IMR-90 (cell line): ENCODE measurements around the gene GSG1L. TPM values are rescaled to one million over a fixed set of nuclear protein-coding genes. Genes with fewer than 3 reads are reported as not detected.

Experiments used
- ATAC-seq: fragments of 200-7000 bp; cut with Tn5 transposase; 2 replicates; pipeline ENCODE4 v1.9.1; 2020; ENCODE audit warnings: low read depth, mild to moderate bottlenecking, moderate library complexity
- BruUV-seq: library from RNA; stranded (reverse); fragments of 400-500 nt; replicated peaks from 2 replicates; lab custom pipeline; 2021; lab: Mats Ljungman, UMichigan
- CTCF ChIA-PET: fragments of 300-600 bp; formaldehyde crosslinking; extraction: SDS; loops from one replicate; lab custom pipeline; 2021; ENCODE audit warnings: antibody characterized with exemption; lab: Yijun Ruan, JAX
- POLR2A ChIA-PET: fragments of 300-600 bp; sonication (Branson Sonifier 250); formaldehyde crosslinking; loops from one replicate; lab custom pipeline; 2022; ENCODE audit warnings: antibody characterized with exemption; ENCODE audit not compliant: unreplicated experiment; lab: Charles Lee
- DNase-seq: peaks from one replicate; pipeline ENCODE4 v3.0.0; 2013
- H2AFZ ChIP-seq: replicated peaks from 2 replicates; pipeline ENCODE3; 2013; ENCODE audit warnings: low read length, mild to moderate bottlenecking; ENCODE audit not compliant: poor library complexity
- H2AK5ac ChIP-seq: 2 replicates; pipeline ENCODE4 v1.6.1; 2013; ENCODE audit warnings: low read depth, low read length, inconsistent platforms
- H2AK9ac ChIP-seq: replicated peaks from 2 replicates; pipeline ENCODE3; 2013; ENCODE audit warnings: mild to moderate bottlenecking, low read depth, low read length, moderate library complexity; ENCODE audit not compliant: poor library complexity
- H2BK120ac ChIP-seq: 2 replicates; pipeline ENCODE4 v1.6.1; 2013; ENCODE audit warnings: low read depth, low read length, inconsistent platforms
- H2BK15ac ChIP-seq: 3 replicates; pipeline ENCODE4 v1.6.1; 2013; ENCODE audit warnings: low read depth, low read length, inconsistent platforms
- H2BK20ac ChIP-seq: 2 replicates; pipeline ENCODE4 v1.6.1; 2013; ENCODE audit warnings: low read depth, mild to moderate bottlenecking, inconsistent platforms, low read length, moderate library complexity
- H2BK5ac ChIP-seq: 2 replicates; pipeline ENCODE4 v1.6.1; 2013; ENCODE audit warnings: mild to moderate bottlenecking, low read depth, low read length, inconsistent platforms; ENCODE audit not compliant: poor library complexity, severe bottlenecking
- H3K14ac ChIP-seq: replicated peaks from 2 replicates; pipeline ENCODE4 v1.6.1; 2013; ENCODE audit warnings: low read depth, low read length, inconsistent platforms
- H3K18ac ChIP-seq: 2 replicates; pipeline ENCODE4 v1.6.1; 2013; ENCODE audit warnings: low read depth, low read length, control low read depth
- H3K23ac ChIP-seq: 2 replicates; pipeline ENCODE4 v1.6.1; 2013; ENCODE audit warnings: low read depth, low read length, inconsistent platforms
- H3K27ac ChIP-seq: 2 replicates; pipeline ENCODE4 v1.5.1; 2013; ENCODE audit warnings: mild to moderate bottlenecking, control low read depth, low read length; ENCODE audit not compliant: insufficient read depth
- H3K27me3 ChIP-seq: 2 replicates; pipeline ENCODE4 v1.6.1; 2013; ENCODE audit warnings: low read length; ENCODE audit not compliant: control insufficient read depth, insufficient read depth
- H3K36me3 ChIP-seq: 2 replicates; pipeline ENCODE4 v1.6.1; 2013; ENCODE audit warnings: low read length, mixed read lengths; ENCODE audit not compliant: control insufficient read depth, insufficient read depth
- H3K4ac ChIP-seq: 2 replicates; pipeline ENCODE4 v1.6.1; 2013; ENCODE audit warnings: low read depth, low read length, inconsistent platforms
- H3K4me1 ChIP-seq: 2 replicates; pipeline ENCODE4 v1.6.1; 2013; ENCODE audit warnings: low read length, mixed read lengths; ENCODE audit not compliant: control insufficient read depth, insufficient read depth
- H3K4me2 ChIP-seq: 2 replicates; pipeline ENCODE4 v1.6.1; 2013; ENCODE audit warnings: low read depth, mild to moderate bottlenecking, control low read depth, low read length, moderate library complexity
- H3K4me3 ChIP-seq: 2 replicates; pipeline ENCODE4 v1.5.1; 2013; ENCODE audit warnings: low read depth, mild to moderate bottlenecking, control low read depth, low read length, moderate library complexity; ENCODE audit not compliant: insufficient read depth
- H3K56ac ChIP-seq: 2 replicates; pipeline ENCODE4 v1.6.1; 2013; ENCODE audit warnings: low read length, inconsistent platforms; ENCODE audit not compliant: insufficient read depth; ENCODE audit errors: extremely low read depth
- H3K79me1 ChIP-seq, 2 experiments: 2 replicates each; pipeline ENCODE4 v1.6.1; 2013; ENCODE audit warnings: low read length in 2 of 2, inconsistent platforms in 1 of 2, low read depth in 1 of 2
- H3K9ac ChIP-seq: 2 replicates; pipeline ENCODE4 v1.6.1; 2013; ENCODE audit warnings: low read depth, low read length, control low read depth
- H3K9me1 ChIP-seq: 2 replicates; pipeline ENCODE4 v1.6.1; 2013; ENCODE audit warnings: low read length, inconsistent platforms; ENCODE audit not compliant: insufficient read depth
- H3K9me3 ChIP-seq: 2 replicates; pipeline ENCODE4 v1.6.1; 2013; ENCODE audit warnings: low read length; ENCODE audit not compliant: control insufficient read depth, insufficient read depth
- H4K20me1 ChIP-seq: 2 replicates; pipeline ENCODE4 v1.6.1; 2013; ENCODE audit warnings: low read length, inconsistent platforms; ENCODE audit not compliant: insufficient read depth
- H4K5ac ChIP-seq: 2 replicates; pipeline ENCODE4 v1.6.1; 2013; ENCODE audit warnings: mild to moderate bottlenecking, low read depth, low read length, control low read depth
- H4K8ac ChIP-seq, 2 experiments: 2 replicates each; pipeline ENCODE4 v1.6.1; 2013; ENCODE audit warnings: low read depth in 2 of 2, low read length in 2 of 2, control low read depth in 1 of 2, inconsistent platforms in 1 of 2
- H4K91ac ChIP-seq: 2 replicates; pipeline ENCODE4 v1.6.1; 2013; ENCODE audit warnings: low read depth, low read length, inconsistent platforms; ENCODE audit not compliant: insufficient read depth
- BHLHE40 ChIP-seq: fragments of 150-350 bp; IDR thresholded peaks from 2 replicates; pipeline ENCODE4 v1.6.1; 2016; ENCODE audit warnings: mild to moderate bottlenecking, low read depth, low read length
- CEBPB ChIP-seq: IDR thresholded peaks from 2 replicates; pipeline ENCODE4 v1.6.1; 2012; ENCODE audit warnings: low read depth, low read length, improper control_type of control experiment
- CHD1 ChIP-seq: IDR thresholded peaks from 2 replicates; pipeline ENCODE4 v1.6.1; 2012; ENCODE audit warnings: low read depth, low read length, improper control_type of control experiment
- FOS ChIP-seq: fragments of 150-350 bp; IDR thresholded peaks from 2 replicates; pipeline ENCODE4 v1.6.1; 2016; ENCODE audit warnings: low read depth, low read length
- MAFK ChIP-seq: IDR thresholded peaks from 2 replicates; pipeline ENCODE4 v1.6.1; 2012; ENCODE audit warnings: low read depth, low read length, improper control_type of control experiment
- MAZ ChIP-seq: IDR thresholded peaks from 2 replicates; pipeline ENCODE4 v1.6.1; 2012; ENCODE audit warnings: low read depth, mild to moderate bottlenecking, low read length, improper control_type of control experiment, moderate library complexity, borderline replicate concordance
- MXI1 ChIP-seq: IDR thresholded peaks from 2 replicates; pipeline ENCODE4 v1.6.1; 2012; ENCODE audit warnings: low read depth, mild to moderate bottlenecking, low read length, moderate library complexity, borderline replicate concordance
- NFE2L2 ChIP-seq: fragments of 150-350 bp; IDR thresholded peaks from 2 replicates; pipeline ENCODE4 v1.6.1; 2016; ENCODE audit warnings: low read depth, mild to moderate bottlenecking, low read length
- POLR2A ChIP-seq: IDR thresholded peaks from 2 replicates; pipeline ENCODE4 v1.6.1; 2012; ENCODE audit warnings: mild to moderate bottlenecking, low read depth, low read length
- RAD21 ChIP-seq: IDR thresholded peaks from 2 replicates; pipeline ENCODE4 v1.6.1; 2012; ENCODE audit warnings: low read length, improper control_type of control experiment
- RCOR1 ChIP-seq: IDR thresholded peaks from 2 replicates; pipeline ENCODE4 v1.6.1; 2012; ENCODE audit warnings: mild to moderate bottlenecking, low read length, improper control_type of control experiment; ENCODE audit not compliant: insufficient replicate concordance
- RFX5 ChIP-seq: IDR thresholded peaks from 2 replicates; pipeline ENCODE4 v1.8.0; 2012; ENCODE audit warnings: low read depth, mild to moderate bottlenecking, low read length, moderate library complexity
- SMC3 ChIP-seq: fragments of 150-350 bp; IDR thresholded peaks from 2 replicates; pipeline ENCODE4 v1.6.1; 2016; ENCODE audit warnings: low read depth, mild to moderate bottlenecking, antibody characterized with exemption, low read length, moderate library complexity
- WGBS, 2 experiments: methylation state at CpG; one replicate each; pipeline versions ENCODE4 v1.1.5 to v1.1.7; 2013; ENCODE audit warnings: missing lambda C conversion rate in 2 of 2; ENCODE audit not compliant: insufficient read length in 1 of 2; ENCODE audit errors: extremely low coverage in 2 of 2; 5-methylcytosine and 5-hydroxymethylcytosine counted together
- dilution Hi-C: fragments of 300-500 bp; cut with HindIII; formaldehyde crosslinking; loops from one replicate; pipeline ENCODE4 v1.14.3; 2018; ENCODE audit warnings: low sequenced_read_pairs; ENCODE audit not compliant: unreplicated experiment
- in situ Hi-C: fragments of 300-500 bp; cut with MboI; formaldehyde crosslinking; loops from 3 replicates; pipeline ENCODE4 v1.14.3; 2019; ENCODE audit warnings: low sequenced_read_pairs, inconsistent platforms, mixed read lengths
- intact Hi-C: fragments of 100-400 bp; cut with micrococcal nuclease; formaldehyde crosslinking; loops from 2 replicates; pipeline ENCODE4 v1.10.0; 2022
- polyA plus RNA-seq, 3 experiments: library from polyadenylated mRNA; depleted of rRNA; stranded (reverse); fragments of >200 nt; gene quantifications; 2 replicates each; pipeline ENCODE4 v1.2.3, GENCODE V29; 2012; ENCODE audit warnings: low replicate concordance in 1 of 3
- total RNA-seq: library from RNA; depleted of rRNA; stranded (reverse); fragments of >200 nt; gene quantifications from 2 replicates; pipeline ENCODE4 v1.2.3, GENCODE V29; 2012
- TF ChIP-seq, protein P1 (sequence below): conservative IDR thresholded peaks from 2 replicates; pipeline ENCODE4 v1.5.1; 2012; ENCODE audit warnings: mild to moderate bottlenecking, low read depth, low read length, improper control_type of control experiment

Gene GSG1L
- total and polyA plus RNA-seq, 2 of the 4 experiments (the other 2 are of a cell fraction) = not detected

DNA sequence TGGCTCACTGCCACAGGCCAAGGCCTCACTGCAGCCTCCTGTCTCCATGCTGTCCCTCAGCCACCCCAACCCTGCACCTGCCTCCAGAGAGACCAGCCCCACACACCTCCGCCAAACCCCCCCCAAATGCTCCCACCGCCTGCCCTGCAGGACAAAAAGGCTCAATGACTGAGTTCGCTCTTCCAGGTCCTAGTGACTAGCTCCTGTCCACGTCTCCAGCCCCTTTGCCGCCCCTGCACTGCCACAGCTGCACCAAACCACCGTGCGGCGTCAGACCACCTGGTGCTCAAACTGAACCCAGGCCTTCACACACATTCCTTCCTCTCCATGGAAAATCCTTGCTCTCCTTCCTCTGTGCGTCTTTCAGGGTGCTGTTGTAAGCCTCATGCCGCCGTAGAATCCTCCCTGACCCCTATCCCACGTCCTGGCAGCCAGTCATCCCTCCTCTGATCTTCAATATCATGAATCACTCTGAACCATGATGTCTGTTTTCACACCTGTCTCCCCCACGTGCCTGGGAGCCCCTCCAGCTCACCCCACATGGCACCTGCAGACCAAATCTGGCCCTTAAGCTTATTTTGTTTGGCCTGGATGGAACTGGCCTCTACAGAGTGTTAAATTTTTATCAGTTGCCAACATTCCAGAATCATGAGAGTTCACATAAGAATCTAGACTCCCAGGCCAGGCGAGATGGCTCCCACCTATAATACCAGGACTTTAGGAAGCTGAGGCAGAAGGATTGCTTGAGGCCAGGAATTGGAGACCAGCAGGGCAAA, 4.3 kb upstream of the GSG1L start (continued):
- TF ChIP-seq RCOR1 = peak; percentile 78

DNA sequence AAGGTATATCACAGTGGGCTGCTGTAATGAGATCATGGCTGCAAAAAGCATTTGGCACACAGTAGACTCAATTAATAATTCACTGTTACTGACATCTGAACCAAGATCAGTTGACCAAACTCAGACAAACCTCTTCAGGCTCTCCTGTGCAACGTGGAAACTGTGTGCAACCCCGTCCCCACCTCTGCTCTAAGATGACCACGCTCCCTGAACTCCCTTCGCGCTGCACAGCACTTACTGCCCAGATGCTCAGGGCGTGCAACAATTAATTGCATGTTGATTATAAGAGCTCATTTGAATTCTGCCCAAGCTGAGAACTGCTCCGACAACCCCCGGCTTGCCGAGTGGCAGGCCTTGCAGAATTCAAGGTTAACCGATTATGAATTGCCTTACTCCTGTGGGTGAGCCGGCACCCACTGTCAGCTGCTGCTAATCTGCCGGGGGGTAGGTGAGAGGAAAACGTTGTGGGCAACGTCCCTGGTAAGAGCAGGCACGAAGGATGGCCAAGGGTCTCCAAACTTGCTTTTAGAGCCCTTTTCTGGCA, 1.3 kb upstream of the GSG1L start:
- in situ Hi-C loops = loop anchor here (10.0 kb wide), 1 partner anchor 280 kb away; no protein-coding TSS in a partner anchor
- TF ChIP-seq SMC3 (no peak), CHD1 (no peak), CEBPB (no peak), MXI1 (no peak), POLR2A (no peak), BHLHE40 (no peak), MAZ (no peak), RAD21 (no peak), MAFK (no peak), FOS (no peak), RFX5 (no peak), NFE2L2 (no peak)
- TF ChIP-seq, protein P1, sequence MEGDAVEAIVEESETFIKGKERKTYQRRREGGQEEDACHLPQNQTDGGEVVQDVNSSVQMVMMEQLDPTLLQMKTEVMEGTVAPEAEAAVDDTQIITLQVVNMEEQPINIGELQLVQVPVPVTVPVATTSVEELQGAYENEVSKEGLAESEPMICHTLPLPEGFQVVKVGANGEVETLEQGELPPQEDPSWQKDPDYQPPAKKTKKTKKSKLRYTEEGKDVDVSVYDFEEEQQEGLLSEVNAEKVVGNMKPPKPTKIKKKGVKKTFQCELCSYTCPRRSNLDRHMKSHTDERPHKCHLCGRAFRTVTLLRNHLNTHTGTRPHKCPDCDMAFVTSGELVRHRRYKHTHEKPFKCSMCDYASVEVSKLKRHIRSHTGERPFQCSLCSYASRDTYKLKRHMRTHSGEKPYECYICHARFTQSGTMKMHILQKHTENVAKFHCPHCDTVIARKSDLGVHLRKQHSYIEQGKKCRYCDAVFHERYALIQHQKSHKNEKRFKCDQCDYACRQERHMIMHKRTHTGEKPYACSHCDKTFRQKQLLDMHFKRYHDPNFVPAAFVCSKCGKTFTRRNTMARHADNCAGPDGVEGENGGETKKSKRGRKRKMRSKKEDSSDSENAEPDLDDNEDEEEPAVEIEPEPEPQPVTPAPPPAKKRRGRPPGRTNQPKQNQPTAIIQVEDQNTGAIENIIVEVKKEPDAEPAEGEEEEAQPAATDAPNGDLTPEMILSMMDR = no peak

More for the DNA sequence above, 1.3 kb upstream of the GSG1L start:
- H3K18ac ChIP-seq = no peak overlapping the region
- H3K4me3 ChIP-seq = no peak overlapping the region
- H3K4me2 ChIP-seq = no peak overlapping the region
- H2BK15ac ChIP-seq = no peak overlapping the region
- no peak overlapping the region for H3K27ac ChIP-seq
- H3K4ac ChIP-seq = no peak overlapping the region
- peaks cover 62% of the 10 kb centered on the region for H3K27me3 ChIP-seq
- H4K5ac ChIP-seq = no peak overlapping the region
- intact Hi-C loops (no loop called here), dilution Hi-C loops (no loop called here)
- H3K9me3 ChIP-seq = no peaks in the 10 kb centered on the region
- no peak overlapping the region for H3K9ac ChIP-seq
- ChIA-PET POLR2A (no interaction called here), CTCF (interaction anchor here (0.6 kb wide), 1 partner anchor 569 kb away, joined by 4 read pairs; no protein-coding TSS in a partner anchor)
- no peak overlapping the region for H4K91ac ChIP-seq
- 61% methylated on average over 9 of the region's 15 CpGs; no CpG with 5 or more reads in 1 of the 2 experiments for WGBS, 2 experiments
- no peak overlapping the region for H2BK5ac ChIP-seq
- no peak overlapping the region for H4K8ac ChIP-seq
- H2AFZ ChIP-seq = no peak overlapping the region
- 0 out of 2 replicates have a peak, but pooled peaks cover 4% of the 10 kb centered on the region for H3K9me1 ChIP-seq
- H2BK20ac ChIP-seq = no peak overlapping the region
- H4K20me1 ChIP-seq = no peaks in the 10 kb centered on the region
- H3K23ac ChIP-seq = no peak overlapping the region
- H3K4me1 ChIP-seq = no peaks in the 10 kb centered on the region
- no peak overlapping the region for H2BK120ac ChIP-seq
- H3K56ac ChIP-seq = no peak overlapping the region
- H3K14ac ChIP-seq = no peak overlapping the region
- no peak overlapping the region for H2AK9ac ChIP-seq
- BruUV-seq = no TSS peak
- no peak overlapping the region for H2AK5ac ChIP-seq
- no peak for ATAC-seq
- no peaks in the 10 kb centered on the region for H3K79me1 ChIP-seq
- H3K36me3 ChIP-seq = no peaks in the 10 kb centered on the region
- no peak for DNase-seq
